GM21723 (cell line): Measurements from ENCODE around the gene FOLR2.

Experiments
- ATAC-seq: cut with Tn5 transposase; IDR thresholded peaks from one replicate; pipeline ENCODE4 v1.9.1; 2021; ENCODE audit warnings: mild to moderate bottlenecking, moderate library complexity; ENCODE audit not compliant: unreplicated experiment

FOLR2 gene

GRCh38 chr11:72239849-72240460 lies 23.4 kb downstream of the FOLR2 start:
- no peak for ATAC-seq

DNA sequence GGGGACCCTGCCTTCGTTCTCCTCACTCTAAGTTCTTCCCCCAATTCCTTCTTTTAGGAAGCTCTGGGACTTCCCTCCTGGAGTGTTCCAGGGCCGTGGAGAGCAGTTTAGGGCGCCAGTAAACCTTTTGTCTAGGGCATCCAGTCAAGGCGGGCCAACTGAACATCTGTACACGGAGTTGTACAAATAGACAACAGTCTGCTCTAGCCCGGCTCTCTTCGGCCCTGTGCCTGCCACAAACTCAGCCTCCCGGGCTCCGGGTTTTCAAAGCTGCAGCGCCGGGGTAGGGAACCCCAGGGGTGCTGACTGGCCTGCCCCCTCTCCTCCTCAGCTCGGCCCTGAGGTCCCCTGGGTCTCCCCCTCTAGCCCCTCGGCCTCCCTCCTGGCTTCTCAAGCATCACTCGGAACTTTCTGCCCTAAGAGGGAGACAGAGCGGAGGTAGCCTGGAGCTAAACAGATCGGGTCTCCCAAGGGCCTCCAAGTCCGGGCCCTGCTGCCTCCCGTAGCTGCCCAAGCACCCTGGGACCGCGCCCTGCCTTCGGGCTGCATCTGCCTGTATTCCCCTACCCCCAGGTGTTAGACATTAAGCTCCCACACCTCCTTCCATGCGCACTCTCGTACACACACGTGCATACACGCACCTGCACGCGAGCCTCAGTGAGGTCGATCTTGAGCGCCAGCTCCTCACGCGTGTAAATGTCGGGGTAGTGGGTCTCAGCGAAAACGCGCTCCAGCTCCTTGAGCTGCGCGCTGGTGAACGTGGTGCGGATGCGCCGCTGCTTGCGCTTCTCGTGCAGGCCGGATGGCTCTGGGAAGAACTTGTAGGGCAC lies 24.1 kb downstream of the FOLR2 start:
- no peak for ATAC-seq

GRCh38 chr11:72241291-72241781 lies 24.7 kb downstream of the FOLR2 start:
- no peak for ATAC-seq

DNA sequence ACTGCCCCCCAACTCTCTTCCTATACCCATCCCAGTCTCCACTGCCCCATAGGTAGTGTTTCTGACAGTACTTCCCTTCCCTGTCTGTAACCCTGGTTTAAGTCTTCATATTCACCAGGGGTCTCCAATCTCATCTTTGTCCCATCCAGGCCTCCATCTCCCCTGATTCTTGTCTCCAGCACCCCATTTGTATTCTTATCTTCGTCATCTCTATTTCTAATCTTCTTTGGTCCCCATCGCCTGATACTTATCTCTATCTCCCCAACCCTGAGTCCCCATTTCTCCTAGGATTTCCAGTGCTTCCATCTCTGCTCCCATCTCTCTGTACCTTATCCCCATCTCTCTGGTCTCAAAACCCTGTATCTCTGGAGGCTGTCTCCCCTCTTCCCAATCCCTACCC lies 25.5 kb downstream of the FOLR2 start:
- ATAC-seq = no peak

GRCh38 chr11:72243173-72244059 lies 26.8 kb downstream of the FOLR2 start:
- no peak for ATAC-seq

GRCh38 chr11:72244060-72244360 lies 27.4 kb downstream of the FOLR2 start, which contains the start of gene PHOX2A:
TSS of gene PHOX2A (minus strand) at chr11:72244176. CDS start at chr11:72244004, 172 bp downstream.
- ATAC-seq = no peak

GRCh38 chr11:72244361-72245262 lies 28.0 kb downstream of the FOLR2 start:
- ATAC-seq = no peak

- ATAC-seq = no peak
Observed at GRCh38 chr11:72245263-72245816, 28.7 kb downstream of the FOLR2 start.

- ATAC-seq = no peak
Observed at GRCh38 chr11:72247584-72247983, 31.0 kb downstream of the FOLR2 start.

DNA sequence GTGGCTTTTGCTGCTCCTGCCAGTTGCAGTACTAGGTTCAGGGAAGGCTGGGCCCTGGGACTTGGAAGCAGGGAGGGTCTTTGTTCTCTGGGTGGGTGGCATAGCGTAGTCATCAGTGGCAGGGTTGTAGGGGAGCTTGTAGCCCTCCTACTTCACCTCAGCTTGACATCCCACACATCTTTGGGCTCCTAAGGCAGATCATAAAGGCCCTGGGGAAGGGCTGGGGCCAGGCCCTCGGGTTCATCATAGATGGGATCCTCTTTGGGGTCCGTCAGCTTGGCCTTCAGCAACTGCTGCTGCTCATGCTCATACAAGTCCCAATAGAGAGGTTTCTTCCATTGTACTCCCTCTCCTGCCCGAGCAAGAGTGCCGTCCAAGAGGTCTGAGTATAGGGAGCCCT lies 33.4 kb downstream of the FOLR2 start:
- ATAC-seq = no peak

GRCh38 chr11:72250661-72251464 lies 34.3 kb downstream of the FOLR2 start:
- ATAC-seq = no peak

GRCh38 chr11:72251614-72252013 lies 35.0 kb downstream of the FOLR2 start:
- no peak for ATAC-seq

DNA sequence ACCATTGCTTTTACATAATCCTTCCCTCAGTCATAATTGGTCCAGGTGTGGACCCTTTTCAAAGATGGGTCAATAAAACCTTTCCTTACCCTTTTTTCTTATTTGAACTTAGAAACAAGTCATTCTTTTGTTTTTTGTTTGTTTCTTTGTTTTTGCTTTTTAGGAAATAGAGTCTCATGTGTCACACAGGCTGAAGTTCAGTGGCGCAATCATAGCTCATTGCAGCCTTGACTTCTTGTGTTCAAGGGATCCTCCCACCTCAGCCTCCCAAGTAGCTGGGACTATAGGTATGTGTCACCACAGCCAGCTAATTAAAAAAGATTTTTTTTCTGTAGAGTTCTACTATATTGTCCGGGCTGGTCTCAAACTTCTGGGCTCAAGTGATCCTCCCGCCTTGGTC lies 36.8 kb downstream of the FOLR2 start:
- no peak for ATAC-seq

GRCh38 chr11:72254299-72254993 lies 37.9 kb downstream of the FOLR2 start:
- ATAC-seq = no peak

- no peak for ATAC-seq
Observed at GRCh38 chr11:72257570-72257969, 41.0 kb downstream of the FOLR2 start.

GRCh38 chr11:72259490-72259889 lies 42.9 kb downstream of the FOLR2 start:
- ATAC-seq = no peak

GRCh38 chr11:72260574-72260973 lies 44.0 kb downstream of the FOLR2 start:
- no peak for ATAC-seq

DNA sequence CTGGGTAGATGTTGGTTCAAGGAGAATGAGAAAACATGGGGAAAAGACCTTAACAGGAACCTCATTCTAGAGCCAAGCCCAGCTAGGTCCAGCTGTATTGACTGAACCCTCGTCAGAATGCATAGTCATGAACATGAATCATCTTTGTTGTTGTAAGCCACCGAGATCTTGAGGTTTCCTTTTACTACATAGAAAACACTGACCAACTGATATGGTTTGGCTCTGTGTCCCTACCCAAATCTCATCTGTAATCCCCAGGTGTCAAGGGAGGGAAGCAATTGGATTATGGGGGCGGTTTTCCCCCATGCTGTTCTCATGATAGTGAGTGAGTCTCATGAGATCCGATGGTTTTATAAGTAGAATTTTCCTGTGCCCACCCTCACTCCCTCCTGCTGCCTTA lies 46.8 kb downstream of the FOLR2 start:
- no peak for ATAC-seq

GRCh38 chr11:72265951-72266350 lies 49.4 kb downstream of the FOLR2 start:
- no peak for ATAC-seq
